DND-41 (cell line): Measurements from ENCODE around the gene ACACA.

ENCODE experiments used
- ATAC-seq: fragments of 200-7000 bp; cut with Tn5 transposase; 3 replicates; pipeline ENCODE4 v1.9.1; 2021; ENCODE audit warnings: low read depth; ENCODE audit not compliant: insufficient read depth
- DNase-seq: peaks from one replicate; pipeline ENCODE4 v3.0.0-alpha.2; 2020
- H2AFZ ChIP-seq: 2 replicates; pipeline ENCODE4 v1.6.0; 2012; ENCODE audit warnings: low read depth, low read length
- H3K27ac ChIP-seq: 2 replicates; pipeline ENCODE4 v1.5.1; 2012; ENCODE audit warnings: low read length, inconsistent platforms
- H3K27me3 ChIP-seq: fragments of 200-600 bp; sonication (generic); 2 replicates; pipeline ENCODE4 v1.6.0; 2012; ENCODE audit warnings: low read length, mild to moderate bottlenecking, inconsistent platforms; ENCODE audit not compliant: insufficient read depth, poor library complexity
- H3K36me3 ChIP-seq: 2 replicates; pipeline ENCODE4 v1.5.1; 2012; ENCODE audit warnings: low read length, inconsistent platforms; ENCODE audit not compliant: insufficient read depth
- H3K4me1 ChIP-seq: 2 replicates; pipeline ENCODE4 v1.5.1; 2012; ENCODE audit warnings: mild to moderate bottlenecking, low read length; ENCODE audit not compliant: insufficient read depth
- H3K4me2 ChIP-seq: 2 replicates; pipeline ENCODE4 v1.6.0; 2012; ENCODE audit warnings: mild to moderate bottlenecking, moderate library complexity, low read length, inconsistent platforms; ENCODE audit not compliant: insufficient read depth
- H3K4me3 ChIP-seq, 2 experiments: fragments of 200-600 bp in 1 of 2; shearing (Covaris generic) in 1 of 2; 2 replicates each; pipeline ENCODE4 v1.5.1; 2012 to 2016; ENCODE audit warnings: inconsistent platforms in 2 of 2, low read length in 2 of 2, mild to moderate bottlenecking in 2 of 2, low read depth in 1 of 2, moderate library complexity in 1 of 2
- H3K79me2 ChIP-seq: 2 replicates; pipeline ENCODE4 v1.6.0; 2012; ENCODE audit warnings: low read length, inconsistent platforms; ENCODE audit not compliant: insufficient read depth
- H3K9ac ChIP-seq: 2 replicates; pipeline ENCODE4 v1.6.0; 2012; ENCODE audit warnings: low read depth, mild to moderate bottlenecking, inconsistent platforms, low read length, moderate library complexity
- H3K9me3 ChIP-seq: 2 replicates; pipeline ENCODE4 v1.5.1; 2012; ENCODE audit warnings: low read length, moderate library complexity, mild to moderate bottlenecking, inconsistent platforms; ENCODE audit not compliant: insufficient read depth, severe bottlenecking
- H4K20me1 ChIP-seq: 2 replicates; pipeline ENCODE4 v1.6.0; 2012; ENCODE audit warnings: low read length; ENCODE audit not compliant: insufficient read depth
- EZH2 ChIP-seq: IDR thresholded peaks from 3 replicates; pipeline ENCODE4 v1.6.1; 2012; ENCODE audit warnings: borderline replicate concordance, low read depth, mild to moderate bottlenecking, moderate library complexity, low read length, inconsistent platforms; ENCODE audit not compliant: severe bottlenecking
- TF ChIP-seq, protein P1 (sequence below): IDR thresholded peaks from 2 replicates; pipeline ENCODE4 v1.5.1; 2012; ENCODE audit warnings: borderline replicate concordance, low read length, moderate library complexity, mild to moderate bottlenecking; ENCODE audit not compliant: poor library complexity, severe bottlenecking; ENCODE audit errors: extremely low read depth

Gene ACACA

DNA sequence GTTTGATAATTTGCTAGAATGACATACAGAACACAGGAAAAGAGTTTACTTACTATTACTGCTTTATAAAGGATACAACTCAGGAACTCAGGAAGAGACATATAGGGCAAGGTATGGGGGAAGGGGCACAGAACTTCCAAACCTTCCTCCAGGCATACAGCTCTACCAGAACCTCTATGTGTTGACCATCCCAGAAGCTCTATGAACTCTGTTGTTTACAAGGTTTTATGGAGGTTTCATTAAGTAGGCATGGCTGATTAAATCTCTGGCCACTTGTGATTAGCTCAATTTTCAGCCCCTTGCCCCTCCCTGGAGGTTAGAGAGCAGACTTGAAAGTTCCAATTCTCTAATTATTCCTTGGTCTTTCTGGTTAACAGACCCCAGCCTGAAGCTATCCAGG, 91.0 kb downstream of the ACACA start:
- H3K27ac ChIP-seq, result no peak overlapping the region
- no peak for ATAC-seq
- peaks cover 6% of the 10 kb centered on the region; the same call in 1 of the 2 replicates for H3K79me2 ChIP-seq

DNA sequence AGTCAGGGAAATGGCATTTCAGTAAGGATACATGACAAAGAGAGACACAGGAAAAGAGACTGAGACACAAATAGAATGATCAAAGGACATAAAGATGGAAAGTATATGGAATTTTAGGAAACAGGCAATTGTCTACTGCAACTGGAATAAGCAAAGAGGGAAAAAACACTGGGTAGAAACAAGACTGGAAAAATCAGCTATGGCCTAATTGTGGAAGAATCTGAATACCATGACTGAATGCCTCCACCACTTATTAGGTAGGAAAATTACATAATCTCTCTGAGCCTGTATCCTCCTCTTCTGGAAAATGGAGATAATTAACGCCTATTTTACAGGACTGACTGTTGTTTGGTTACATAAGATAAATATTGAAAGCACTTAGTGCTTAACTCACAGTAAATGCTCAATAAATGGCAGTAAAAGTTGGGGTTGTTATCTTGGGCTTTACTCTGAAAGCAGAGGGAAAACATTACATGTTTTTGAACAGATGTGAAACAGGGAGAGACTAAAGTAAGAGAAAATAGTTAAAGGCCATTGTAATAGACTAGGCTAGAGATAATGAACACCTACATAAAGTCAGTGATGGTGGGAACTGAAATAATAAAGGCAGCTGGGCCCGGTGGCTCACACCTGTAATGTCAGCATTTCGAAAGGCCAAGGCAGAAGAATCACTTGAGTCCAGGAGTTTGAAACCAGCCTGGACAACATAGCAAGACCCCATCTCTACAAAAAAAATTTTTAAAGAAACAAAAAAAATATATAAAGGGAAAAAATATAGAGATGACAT, 94.3 kb downstream of the ACACA start:
- Histone ChIP-seq H3K4me3 (no peak overlapping the region), H3K4me1 (no peaks in the 10 kb centered on the region), H2AFZ (no peak overlapping the region), H3K79me2 (peaks cover 7% of the 10 kb centered on the region; the same call in 1 of the 2 replicates), H3K36me3 (peaks cover 31% of the 10 kb centered on the region), H3K9ac (no peak overlapping the region), H3K9me3 (no peaks in the 10 kb centered on the region), H3K27me3 (no peaks in the 10 kb centered on the region), H3K4me2 (no peak overlapping the region), H3K27ac (no peak overlapping the region), H4K20me1 (no peaks in the 10 kb centered on the region; the same call in 1 of the 2 replicates)
- no peak for DNase-seq
- TF ChIP-seq, protein P1, sequence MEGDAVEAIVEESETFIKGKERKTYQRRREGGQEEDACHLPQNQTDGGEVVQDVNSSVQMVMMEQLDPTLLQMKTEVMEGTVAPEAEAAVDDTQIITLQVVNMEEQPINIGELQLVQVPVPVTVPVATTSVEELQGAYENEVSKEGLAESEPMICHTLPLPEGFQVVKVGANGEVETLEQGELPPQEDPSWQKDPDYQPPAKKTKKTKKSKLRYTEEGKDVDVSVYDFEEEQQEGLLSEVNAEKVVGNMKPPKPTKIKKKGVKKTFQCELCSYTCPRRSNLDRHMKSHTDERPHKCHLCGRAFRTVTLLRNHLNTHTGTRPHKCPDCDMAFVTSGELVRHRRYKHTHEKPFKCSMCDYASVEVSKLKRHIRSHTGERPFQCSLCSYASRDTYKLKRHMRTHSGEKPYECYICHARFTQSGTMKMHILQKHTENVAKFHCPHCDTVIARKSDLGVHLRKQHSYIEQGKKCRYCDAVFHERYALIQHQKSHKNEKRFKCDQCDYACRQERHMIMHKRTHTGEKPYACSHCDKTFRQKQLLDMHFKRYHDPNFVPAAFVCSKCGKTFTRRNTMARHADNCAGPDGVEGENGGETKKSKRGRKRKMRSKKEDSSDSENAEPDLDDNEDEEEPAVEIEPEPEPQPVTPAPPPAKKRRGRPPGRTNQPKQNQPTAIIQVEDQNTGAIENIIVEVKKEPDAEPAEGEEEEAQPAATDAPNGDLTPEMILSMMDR, result no peak
- no peak for TF ChIP-seq EZH2
- ATAC-seq, result no peak

More for the DNA sequence above, 91.0 kb downstream of the ACACA start:
- DNase-seq, result no peak
- H3K9ac ChIP-seq, result no peak overlapping the region
- TF ChIP-seq EZH2, result no peak
- TF ChIP-seq, protein P1, result no peak
- H3K4me1 ChIP-seq, result no peaks in the 10 kb centered on the region
- H3K27me3 ChIP-seq, result no peaks in the 10 kb centered on the region
- H3K4me3 ChIP-seq, result no peak overlapping the region
- no peak overlapping the region for H2AFZ ChIP-seq
- no peaks in the 10 kb centered on the region for H3K9me3 ChIP-seq
- H3K4me2 ChIP-seq, result no peak overlapping the region
- 0 out of 2 replicates have a peak, but pooled peaks cover 3% of the 10 kb centered on the region for H4K20me1 ChIP-seq
- H3K36me3 ChIP-seq, result peaks cover 26% of the 10 kb centered on the region

DNA sequence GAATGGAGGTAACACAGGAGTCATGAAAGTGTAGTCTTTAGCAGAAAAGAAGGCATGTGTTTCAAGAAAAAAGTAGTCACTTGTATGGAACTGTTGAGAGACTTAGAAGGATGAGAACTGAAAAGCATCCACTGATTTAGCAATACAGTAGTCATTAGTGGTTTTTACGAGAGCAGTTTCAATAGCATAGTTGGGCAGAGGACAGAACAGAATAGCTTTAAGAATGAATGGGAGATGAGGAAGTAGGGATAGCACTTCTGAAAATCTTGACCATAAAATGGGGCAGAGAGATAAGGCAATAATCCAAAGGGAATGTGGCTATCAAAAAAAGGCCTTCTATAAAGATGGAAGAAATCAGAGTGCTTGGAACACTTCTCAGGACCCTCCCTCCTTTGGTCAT, 95.7 kb downstream of the ACACA start:
- TF ChIP-seq EZH2, result no peak
- TF ChIP-seq, protein P1, result no peak
- Histone ChIP-seq H3K36me3 (peaks cover 21% of the 10 kb centered on the region; the same call in 1 of the 2 replicates), H3K9ac (no peak overlapping the region), H2AFZ (no peak overlapping the region), H4K20me1 (no peaks in the 10 kb centered on the region; the same call in 1 of the 2 replicates), H3K4me2 (no peak overlapping the region), H3K4me3 (no peak overlapping the region), H3K4me1 (no peaks in the 10 kb centered on the region), H3K27me3 (no peaks in the 10 kb centered on the region), H3K79me2 (peaks cover 7% of the 10 kb centered on the region; the same call in 1 of the 2 replicates), H3K9me3 (no peaks in the 10 kb centered on the region), H3K27ac (no peak overlapping the region)
- no peak for ATAC-seq
- DNase-seq, result no peak
